22Rv1 (cell line): Measurements from ENCODE around the gene GDF7.
"Not testable (repeated sequence)": the region's sequence is repeated elsewhere in the genome, so short reads cannot be mapped to it uniquely, and the experiment has no call there.

Experiments used
- H3K27ac ChIP-seq: fragments of 450-650 bp; 2 replicates; pipeline ENCODE4 v1.5.1; 2017
- CTCF ChIP-seq: fragments of 450-650 bp; IDR thresholded peaks from 2 replicates; pipeline ENCODE4 v1.5.1; 2017; ENCODE audit warnings: mild to moderate bottlenecking
- ZFX ChIP-seq: fragments of 450-650 bp; IDR thresholded peaks from 2 replicates; pipeline ENCODE4 v1.6.1; 2017; ENCODE audit warnings: antibody characterized with exemption, borderline replicate concordance

Gene GDF7

DNA sequence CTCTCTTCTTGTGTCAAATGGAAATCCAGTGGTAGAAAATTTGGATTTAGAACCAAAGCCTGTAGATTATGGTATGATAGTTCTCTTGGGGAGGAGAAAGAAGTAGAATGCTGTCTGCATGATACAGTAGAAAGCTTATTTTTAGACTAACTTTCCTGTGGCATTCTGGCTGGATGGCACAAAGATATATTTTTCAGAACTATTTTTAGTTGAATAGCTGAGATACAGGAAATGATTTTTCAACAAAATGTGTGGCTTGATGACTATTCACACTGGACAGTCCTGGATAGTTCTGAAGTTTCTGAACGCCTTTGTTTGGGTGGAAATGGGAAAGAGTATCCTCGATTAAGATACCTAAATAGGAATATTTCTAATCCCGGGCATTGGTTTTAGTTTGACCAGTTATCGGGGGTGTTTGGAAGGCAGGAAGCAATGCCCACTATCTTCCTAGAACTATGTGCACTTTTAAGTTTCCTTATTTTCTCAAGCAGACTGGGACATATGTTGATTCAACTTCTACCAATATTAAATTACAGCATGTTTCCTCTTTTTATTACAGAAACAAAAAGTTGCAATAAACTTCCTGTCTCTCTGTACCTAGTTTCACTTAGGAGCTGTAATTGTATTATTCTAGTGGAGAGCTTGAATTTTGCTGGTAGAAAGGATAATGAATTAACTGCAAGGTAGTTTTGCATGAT lies 32.1 kb downstream of the GDF7 start:
- TF ChIP-seq ZFX (no peak), CTCF (no peak)
- no peak overlapping the region for H3K27ac ChIP-seq

DNA sequence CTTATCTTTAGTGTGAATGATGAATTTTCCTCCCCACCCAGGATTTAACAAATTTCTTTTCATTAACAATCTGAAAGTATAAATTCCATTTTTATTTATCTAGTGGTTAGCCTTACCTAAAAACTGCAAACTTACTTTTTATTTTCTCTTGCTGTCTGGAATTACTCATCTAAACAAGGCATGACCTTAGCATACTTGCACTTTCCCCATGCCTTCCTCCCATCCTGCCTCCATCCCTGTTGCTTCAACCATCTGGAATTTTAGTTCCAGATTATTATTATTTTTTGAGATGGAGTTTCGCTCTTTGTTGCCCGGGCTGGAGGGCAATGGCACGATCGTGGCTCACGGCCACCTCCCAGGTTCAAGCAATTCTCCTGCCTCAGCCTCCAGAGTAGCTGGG lies 35.6 kb downstream of the GDF7 start:
- TF ChIP-seq CTCF (no peak), ZFX (no peak)
- no peak overlapping the region for H3K27ac ChIP-seq

GRCh38 chr2:20704886-20705285 lies 37.9 kb downstream of the GDF7 start:
- TF ChIP-seq CTCF (no peak), ZFX (no peak)
- H3K27ac ChIP-seq: no peak overlapping the region

DNA sequence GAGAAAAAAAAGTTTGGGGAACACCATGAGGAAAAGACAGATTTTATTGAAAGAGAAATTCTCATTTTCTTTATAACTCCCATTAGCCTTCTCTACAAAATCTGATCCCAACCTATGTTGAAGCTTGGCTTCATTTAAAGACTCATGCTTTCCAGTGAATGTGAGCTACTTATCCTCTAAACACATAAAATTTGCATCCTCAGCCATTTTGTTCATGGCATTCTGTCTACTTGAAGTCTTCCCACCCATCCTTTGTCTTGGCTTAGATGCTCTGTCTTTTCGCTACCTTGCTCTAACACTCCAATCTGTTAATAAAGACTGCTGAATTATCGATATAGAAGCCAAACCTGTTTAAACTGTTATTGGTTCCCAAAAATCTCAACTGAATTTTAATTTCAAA lies 39.3 kb downstream of the GDF7 start:
- no peak overlapping the region for H3K27ac ChIP-seq
- no peak for TF ChIP-seq CTCF
- TF ChIP-seq ZFX: no peak

DNA sequence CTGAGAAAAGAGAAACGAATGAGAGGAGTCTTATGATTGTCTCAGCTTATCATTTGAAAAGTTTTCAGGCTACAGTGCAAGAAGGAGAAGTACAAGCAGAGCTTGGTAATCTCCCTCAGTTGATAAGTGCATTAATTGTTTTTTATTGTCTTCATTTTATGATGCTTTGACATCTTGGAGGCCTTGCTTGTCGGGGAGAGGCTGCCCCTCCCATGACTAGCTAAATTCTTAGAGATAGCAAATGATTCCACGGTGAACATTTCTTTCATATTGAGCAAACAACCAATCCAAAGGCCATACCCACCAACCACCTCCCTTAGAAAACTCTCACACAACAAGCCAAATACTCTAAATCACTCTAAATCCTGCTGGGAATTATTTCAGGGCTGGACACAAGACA lies 39.8 kb downstream of the GDF7 start:
- TF ChIP-seq ZFX: no peak
- no peak for TF ChIP-seq CTCF

GRCh38 chr2:20707601-20708000 lies 40.7 kb downstream of the GDF7 start:
- H3K27ac ChIP-seq: no peak overlapping the region
- no peak for TF ChIP-seq CTCF
- TF ChIP-seq ZFX: no peak

More for the DNA sequence above, 39.8 kb downstream of the GDF7 start:
- H3K27ac ChIP-seq: no peak overlapping the region

DNA sequence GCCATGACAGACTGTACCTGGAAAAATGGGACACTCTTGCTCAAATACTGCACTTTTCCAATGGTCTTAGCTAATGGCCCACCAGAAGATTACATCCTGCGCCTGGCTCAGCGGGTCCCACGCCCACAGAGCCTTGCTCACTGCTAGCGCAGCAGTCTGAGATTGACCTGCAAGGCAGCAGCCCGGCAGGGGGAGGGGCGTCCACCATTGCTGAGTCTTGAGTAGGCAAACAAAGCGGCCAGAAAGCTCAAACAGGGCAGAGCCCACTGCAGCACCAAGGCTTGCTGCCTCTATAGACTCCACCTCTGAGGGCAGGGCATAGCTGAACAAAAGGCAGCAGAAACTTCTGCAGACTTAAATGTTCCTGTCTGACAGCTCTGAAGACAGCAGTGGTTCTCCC lies 44.7 kb downstream of the GDF7 start:
- H3K27ac ChIP-seq: not testable (repeated sequence)

DNA sequence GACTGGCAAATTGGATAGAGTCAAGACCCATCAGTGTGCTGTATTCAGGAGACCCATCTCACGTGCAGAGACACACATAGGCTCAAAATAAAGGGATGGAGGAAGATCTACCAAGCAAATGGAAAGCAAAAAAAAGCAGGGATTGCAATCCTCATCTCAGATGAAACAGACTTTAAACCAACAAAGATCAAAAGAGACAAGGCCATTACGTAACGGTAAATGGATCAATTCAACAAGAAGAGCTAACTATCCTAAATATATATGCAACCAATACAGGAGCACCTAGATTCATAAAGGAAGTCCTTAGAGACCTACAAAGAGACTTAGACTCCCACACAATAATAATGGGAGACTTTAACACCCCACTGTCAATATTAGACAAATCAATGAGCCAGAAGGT lies 46.6 kb downstream of the GDF7 start:
- not testable (repeated sequence) for H3K27ac ChIP-seq

DNA sequence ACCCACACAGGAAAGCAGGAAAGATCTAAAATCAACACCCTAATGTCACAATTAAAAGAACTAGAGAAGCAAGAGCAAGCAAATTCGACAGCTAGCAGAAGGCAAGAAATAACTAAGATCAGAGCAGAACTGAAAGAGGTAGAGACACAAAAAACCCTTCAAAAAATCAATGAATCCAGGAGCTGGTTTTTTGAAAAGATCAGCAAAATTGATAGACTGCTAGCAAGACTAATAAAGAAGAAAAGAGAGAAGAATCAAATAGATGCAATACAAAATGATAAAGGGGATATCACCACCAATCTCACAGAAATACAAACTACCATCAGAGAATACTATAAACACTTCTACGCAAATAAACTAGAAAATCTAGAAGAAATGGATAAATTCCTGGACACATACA lies 47.5 kb downstream of the GDF7 start:
- H3K27ac ChIP-seq: not testable (repeated sequence)

GRCh38 chr2:20716164-20716563 lies 49.2 kb downstream of the GDF7 start:
- not testable (repeated sequence) for H3K27ac ChIP-seq
